HG03342 (cell line): ENCODE data around the gene CCL7.

Source experiments
- ATAC-seq: cut with Tn5 transposase; IDR thresholded peaks from one replicate; pipeline ENCODE4 v1.9.1; 2021; ENCODE audit warnings: mild to moderate bottlenecking, moderate library complexity; ENCODE audit not compliant: unreplicated experiment

The CCL7 gene

GRCh38 chr17:34246446-34246845 lies 23.6 kb upstream of the CCL7 start:
- ATAC-seq, result no peak

DNA sequence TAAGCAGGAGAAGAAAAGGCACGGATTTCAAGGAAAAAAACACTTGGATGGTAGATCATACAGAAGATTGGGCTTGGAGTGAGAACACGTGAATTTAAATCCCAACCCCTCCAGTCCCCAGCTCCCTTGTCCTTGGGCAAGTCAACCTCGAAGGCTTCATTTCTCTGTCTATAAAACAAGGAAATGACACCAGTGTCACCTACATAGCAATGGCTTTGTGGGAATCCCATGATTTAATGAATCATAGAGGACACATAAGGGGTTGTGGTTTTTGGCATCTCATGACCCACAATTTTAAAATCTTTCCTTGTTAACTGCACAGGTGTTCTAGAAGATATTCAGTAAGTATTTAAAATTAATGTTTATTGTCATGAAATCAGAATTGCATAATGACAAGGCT lies 23.1 kb upstream of the CCL7 start:
- no peak for ATAC-seq

- ATAC-seq, result no peak
These were observed 21.5 kb upstream of the CCL7 start for GRCh38 chr17:34248511-34249024.

DNA sequence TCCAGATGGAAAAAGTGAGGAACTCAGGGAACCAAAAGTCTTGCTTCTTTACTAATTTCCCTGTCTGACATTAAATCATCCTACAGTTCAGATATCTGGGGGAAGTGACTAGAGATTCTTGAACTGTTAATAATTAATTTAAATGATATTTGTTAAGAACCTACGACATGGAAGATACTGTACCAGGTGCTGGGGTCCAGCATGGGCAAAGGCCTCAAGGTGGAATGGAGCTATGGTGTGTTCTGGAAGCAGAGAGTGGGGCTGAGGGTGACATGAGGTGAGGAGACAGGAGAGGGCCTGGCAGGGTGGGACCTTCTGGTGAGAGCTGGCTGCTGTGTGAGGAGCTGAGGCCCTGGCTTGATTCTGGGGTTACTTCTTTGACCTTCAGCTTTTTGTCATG lies 21.0 kb upstream of the CCL7 start:
- ATAC-seq, result no peak

GRCh38 chr17:34249478-34249877 lies 20.5 kb upstream of the CCL7 start:
- no peak for ATAC-seq

DNA sequence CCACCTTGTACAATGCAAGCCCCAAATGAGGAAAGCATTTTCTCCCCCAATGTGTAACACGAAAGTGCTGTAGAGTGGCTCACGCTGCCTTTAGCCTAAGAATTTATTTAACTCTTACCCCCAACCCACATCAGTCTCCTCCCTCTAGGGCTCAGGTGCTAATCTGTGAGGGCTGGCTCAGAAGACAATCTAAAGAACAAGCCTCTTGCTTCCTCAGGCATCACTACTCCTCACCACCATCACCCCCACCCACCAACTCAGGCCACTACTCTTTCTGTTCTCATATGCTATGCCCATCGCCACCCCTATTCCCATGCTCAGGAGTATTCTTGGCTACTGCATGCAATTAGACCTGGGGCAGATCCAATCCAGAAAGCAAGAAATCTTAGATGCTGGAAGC lies 18.8 kb upstream of the CCL7 start:
- ATAC-seq, result no peak

DNA sequence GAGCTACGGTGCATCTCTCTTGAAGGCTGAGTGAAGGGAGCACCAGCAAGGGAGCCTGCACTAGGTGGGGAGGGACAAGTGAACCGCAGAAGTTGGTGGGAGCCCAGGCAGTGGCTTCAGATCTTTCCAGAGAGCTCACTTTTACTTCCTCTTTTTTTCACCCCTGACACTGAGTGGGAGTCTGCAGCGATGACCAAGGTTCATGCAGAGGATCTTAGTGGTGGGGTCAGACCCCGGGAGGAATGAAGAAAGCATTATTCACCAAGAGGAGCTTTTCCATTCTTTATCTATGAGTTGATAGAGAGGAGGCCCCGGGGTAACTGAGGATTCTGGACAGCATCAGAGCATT lies 18.0 kb upstream of the CCL7 start:
- ATAC-seq, result no peak

DNA sequence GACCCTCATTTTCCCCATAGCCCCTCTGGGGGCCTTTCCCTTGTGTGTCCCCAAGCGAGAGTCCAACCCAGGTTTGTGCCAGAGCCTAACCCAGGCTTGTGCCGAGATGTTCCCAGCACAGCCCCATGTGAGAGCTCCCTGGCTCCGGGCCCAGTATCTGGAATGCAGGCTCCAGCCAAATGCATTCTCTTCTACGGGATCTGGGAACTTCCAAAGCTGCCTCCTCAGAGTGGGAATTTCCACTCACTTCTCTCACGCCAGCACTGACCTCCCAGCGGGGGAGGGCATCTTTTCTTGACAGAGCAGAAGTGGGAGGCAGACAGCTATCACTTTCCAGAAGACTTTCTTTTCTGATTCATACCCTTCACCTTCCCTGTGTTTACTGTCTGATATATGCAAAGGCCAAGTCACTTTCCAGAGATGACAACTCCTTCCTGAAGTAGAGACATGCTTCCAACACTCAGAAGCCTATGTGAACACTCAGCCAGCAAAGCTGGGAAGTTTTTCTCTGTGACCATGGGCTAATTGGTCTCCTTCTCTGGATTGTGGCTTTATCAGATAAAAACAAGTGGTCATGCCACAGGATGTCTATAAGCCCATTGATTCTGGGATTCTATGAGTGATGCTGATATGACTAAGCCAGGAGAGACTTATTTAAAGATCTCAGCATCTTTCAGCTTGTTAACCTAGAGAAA lies 17.4 kb upstream of the CCL7 start:
- no peak for ATAC-seq

- ATAC-seq, result no peak
These were observed 16.9 kb upstream of the CCL7 start for GRCh38 chr17:34253139-34253525.

DNA sequence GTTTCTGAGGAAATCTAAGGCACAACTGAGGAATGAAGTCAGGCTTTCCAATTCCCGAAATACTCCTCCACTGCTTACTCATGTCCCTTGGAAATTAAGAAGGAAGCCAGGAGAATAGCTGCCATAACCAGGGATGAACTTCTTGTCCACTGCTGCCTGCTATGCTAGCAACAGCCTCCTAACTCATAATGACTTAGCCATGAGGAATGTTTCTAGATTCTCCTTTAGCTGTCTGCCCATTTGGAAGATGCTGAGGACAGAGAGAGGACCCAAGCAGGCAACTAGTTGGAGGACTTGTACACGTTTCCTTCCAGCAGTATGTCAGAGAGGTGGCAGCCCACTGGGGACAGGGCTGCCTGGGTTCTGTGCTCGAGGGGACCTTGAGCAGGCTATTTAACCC lies 15.9 kb upstream of the CCL7 start:
- no peak for ATAC-seq

DNA sequence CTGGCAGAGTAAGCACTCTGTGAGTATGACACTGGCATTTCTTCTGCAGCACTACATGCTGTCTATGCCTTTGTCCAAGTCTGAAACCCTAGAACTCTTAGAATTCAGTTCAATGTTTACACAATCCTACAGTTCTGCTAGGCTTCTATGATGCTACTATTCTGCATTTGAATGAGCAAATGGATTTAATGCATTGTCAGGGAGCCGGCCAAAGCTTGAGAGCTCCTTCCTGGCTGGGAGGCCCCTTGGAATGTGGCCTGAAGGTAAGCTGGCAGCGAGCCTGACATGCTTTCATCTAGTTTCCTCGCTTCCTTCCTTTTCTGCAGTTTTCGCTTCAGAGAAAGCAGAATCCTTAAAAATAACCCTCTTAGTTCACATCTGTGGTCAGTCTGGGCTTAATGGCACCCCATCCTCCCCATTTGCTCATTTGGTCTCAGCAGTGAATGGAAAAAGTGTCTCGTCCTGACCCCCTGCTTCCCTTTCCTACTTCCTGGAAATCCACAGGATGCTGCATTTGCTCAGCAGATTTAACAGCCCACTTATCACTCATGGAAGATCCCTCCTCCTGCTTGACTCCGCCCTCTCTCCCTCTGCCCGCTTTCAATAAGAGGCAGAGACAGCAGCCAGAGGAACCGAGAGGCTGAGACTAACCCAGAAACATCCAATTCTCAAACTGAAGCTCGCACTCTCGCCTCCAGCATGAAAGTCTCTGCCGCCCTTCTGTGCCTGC lies 15.2 kb upstream of the CCL7 start, which contains the start of gene CCL2:
CCL2 (plus strand) TSS at position 635 of the 730 bp plus-strand sequence; CDS start at position 700, 65 bp downstream.
- no peak for ATAC-seq

DNA sequence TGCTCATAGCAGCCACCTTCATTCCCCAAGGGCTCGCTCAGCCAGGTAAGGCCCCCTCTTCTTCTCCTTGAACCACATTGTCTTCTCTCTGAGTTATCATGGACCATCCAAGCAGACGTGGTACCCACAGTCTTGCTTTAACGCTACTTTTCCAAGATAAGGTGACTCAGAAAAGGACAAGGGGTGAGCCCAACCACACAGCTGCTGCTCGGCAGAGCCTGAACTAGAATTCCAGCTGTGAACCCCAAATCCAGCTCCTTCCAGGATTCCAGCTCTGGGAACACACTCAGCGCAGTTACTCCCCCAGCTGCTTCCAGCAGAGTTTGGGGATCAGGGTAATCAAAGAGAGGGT lies 14.7 kb upstream of the CCL7 start:
- no peak for ATAC-seq

GRCh38 chr17:34255841-34256240 lies 14.2 kb upstream of the CCL7 start:
- no peak for ATAC-seq

- no peak for ATAC-seq
These were observed 12.6 kb upstream of the CCL7 start for GRCh38 chr17:34257299-34257985.

- no peak for ATAC-seq
These were observed 12.1 kb upstream of the CCL7 start for GRCh38 chr17:34257986-34258326.

GRCh38 chr17:34259146-34259545 lies 10.9 kb upstream of the CCL7 start:
- ATAC-seq, result no peak

DNA sequence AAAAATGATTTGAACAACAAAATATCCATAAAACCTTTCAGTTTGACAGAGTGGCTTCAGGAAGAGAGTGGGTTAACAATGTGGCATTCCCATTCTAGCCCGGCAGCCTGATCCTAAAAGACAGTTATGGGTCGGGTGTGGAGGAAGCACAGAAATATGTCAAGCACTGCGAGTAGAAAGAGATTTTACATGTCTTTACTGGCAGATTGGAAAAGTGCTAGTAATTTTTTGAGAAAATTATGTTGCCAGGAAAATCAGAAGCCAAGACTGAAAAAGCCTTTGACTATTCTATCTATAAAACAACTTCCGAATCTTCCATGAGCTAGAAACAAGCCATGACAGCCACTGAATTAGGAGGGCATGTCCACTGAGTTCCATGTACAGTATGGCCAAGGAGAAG lies 9.2 kb upstream of the CCL7 start:
- ATAC-seq, result no peak

DNA sequence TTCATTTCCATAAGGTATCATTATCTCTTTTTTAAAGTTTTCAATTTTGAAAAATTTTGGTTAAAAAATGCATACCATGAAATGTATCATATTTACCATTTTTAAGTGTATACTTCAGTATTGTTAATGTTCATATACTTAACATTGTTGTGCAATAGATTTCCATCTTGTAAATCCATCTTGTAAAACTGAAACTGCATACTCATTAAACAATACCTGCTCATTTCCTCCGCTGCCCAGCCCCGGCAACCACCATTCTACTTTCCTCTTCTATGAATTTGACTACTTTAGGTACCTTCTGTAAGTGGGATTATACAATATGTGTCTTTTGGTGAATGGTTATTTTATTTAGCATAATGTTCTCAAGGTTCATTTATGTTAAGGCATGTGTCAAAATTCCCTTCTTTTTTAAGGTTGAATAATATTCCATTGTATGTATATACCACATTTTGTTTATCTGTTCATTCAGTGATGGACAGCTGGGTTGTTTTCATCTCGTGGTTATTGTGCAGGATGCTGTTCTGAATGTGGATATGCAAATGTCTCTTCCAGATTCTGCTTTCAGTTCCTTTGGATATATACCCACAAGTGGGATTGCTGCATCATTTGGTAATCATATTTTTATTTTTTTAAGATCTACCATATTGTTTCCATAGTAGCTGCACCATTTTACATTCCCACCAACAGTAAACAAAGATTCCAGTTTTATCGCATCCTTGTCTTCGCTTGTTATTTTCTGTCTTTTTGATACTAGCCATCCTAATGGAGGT lies 8.3 kb upstream of the CCL7 start:
- no peak for ATAC-seq

- ATAC-seq, result no peak
These were observed 4.3 kb upstream of the CCL7 start for GRCh38 chr17:34265711-34266110.

DNA sequence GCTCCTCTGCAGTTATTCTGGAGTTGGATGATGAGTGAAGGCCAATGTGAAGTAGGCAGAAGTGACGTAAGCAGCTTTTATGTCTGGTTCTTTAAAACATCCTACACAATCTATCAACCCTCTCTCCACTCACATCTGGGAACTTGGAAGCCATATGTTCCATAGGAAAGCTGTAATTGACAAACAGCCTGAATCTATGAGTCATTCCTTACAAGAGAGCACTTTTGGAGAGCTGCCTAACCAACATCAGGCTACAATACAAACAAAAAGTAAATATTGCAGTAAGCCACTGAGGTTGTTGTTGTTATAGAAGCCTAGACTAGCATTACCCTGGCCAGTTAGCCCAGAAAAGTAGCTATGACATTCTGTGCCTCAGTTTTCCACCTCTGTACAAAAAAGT lies 5.9 kb downstream of the CCL7 start:
- no peak for ATAC-seq

DNA sequence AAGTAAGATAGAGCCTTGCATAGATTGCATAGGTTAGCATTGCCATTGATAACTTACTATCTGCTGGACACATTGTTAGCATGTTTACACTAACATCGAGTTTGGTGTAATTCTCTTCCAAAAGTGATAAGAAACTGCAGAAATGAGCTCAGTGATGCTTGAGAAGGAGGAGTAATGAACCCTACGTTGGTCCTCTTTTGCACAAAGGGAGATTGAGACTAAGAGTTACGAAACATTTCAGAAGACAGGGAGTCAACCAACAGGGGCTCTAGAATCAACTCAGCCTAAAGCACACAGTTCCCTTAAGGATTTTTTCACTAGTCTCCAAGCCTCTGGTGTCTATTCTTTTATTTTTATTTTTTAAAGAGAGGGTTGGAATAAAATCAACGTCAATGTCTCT lies 6.8 kb downstream of the CCL7 start:
- ATAC-seq, result no peak
